ENCODE results near the gene PRR35.

- TF ChIP-seq CTCF (IDR thresholded peaks at IDR 0.05) (no peak), POLR2A (IDR thresholded peaks at IDR 0.05) (no peak)
These were observed 10.5 kb upstream of the PRR35 start for GRCh38 chr16:549544-550263.
